Adipose tissue (tissue), 3 donors: ENCODE data around the gene RBAK. TPM values are rescaled to one million over a fixed set of nuclear protein-coding genes. Genes with fewer than 3 reads are reported as not detected.
"Not testable (repeated sequence)": the region's sequence is repeated elsewhere in the genome, so short reads cannot be mapped to it uniquely, and the experiment has no call there.

Source experiments
- H3K27ac ChIP-seq: one replicate; pipeline ENCODE4 v1.5.1; 2013; ENCODE audit warnings: low read depth, low read length
- WGBS, 3 donors: extraction: QIAGEN DNeasy Blood & Tissue Kit; methylation state at CpG; one replicate each; pipeline ENCODE4 v1.1.7; 2013; 5-methylcytosine and 5-hydroxymethylcytosine counted together
- polyA plus RNA-seq, 3 donors: library from polyadenylated mRNA; stranded (reverse); fragments of 200-250 nt; gene quantifications; one replicate each; pipeline ENCODE4 v1.2.3, GENCODE V29; 2013
- donor health status: healthy with polysubstance abuse.
- donor health status: Bipolar disorder and iron deficiency.
- donor health status: healthy.

The RBAK gene
- polyA plus RNA-seq = 1 to 10 TPM; 2.1 to 2.9 (median 2.8) TPM

DNA sequence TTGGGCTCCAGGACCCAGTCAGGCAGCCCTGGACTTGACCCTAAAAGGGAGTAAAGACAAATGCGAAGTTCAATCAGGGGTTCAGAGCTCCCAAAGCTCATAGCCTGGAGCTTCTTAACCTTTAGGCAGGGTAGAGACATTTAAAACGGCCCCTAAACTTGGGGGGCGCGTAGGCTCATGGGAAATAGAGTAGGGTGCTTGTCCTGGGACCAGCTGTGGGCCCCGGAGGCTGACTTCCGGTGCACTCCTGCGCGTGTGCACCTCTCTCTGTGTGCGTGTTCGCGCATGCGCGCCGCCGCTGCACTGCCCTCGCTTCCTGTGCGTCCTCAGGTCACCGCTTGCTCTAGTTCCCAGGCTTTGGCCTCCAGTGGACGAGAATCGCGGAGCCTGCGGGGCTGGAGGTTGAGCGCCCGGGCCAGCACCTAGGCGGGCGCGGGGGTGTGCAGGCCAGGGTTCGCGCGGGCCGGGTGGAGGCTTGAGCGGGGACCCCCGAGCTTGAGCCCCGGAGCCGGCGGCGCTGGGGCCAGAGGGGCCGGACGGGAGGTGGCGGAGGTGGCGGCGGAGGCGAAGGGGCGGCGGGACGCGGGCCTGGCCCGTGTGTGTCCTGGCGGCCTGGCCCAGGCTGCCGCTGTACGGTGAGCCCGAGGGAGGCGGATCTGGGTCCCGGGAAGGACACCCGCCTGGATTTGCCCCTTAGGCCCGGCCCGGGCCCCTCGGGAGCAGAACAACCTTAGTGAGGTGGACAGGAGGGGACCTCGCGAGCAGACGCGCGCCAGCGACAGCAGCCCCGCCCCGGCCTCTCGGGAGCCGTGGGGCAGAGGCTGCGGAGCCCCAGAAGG is at the start of gene RBAK:
Gene RBAK (plus strand): TSS at position 303 of the 839 bp plus-strand sequence. CDS start 2,217 bp downstream, outside the sequence.
- WGBS, 3 donors = 0 to 1% (median 0%) methylated on average over 68 to 69 of the region's 69 CpGs
- H3K27ac ChIP-seq = no peak within 1 kb of the TSS

GRCh38 chr7:4996696-4997222 is 48.9 kb upstream of the RBAK start:
- 89 to 94% (median 92%) methylated on average over 7 of the region's 7 CpGs for WGBS, 3 donors
- no peak overlapping the region for H3K27ac ChIP-seq

DNA sequence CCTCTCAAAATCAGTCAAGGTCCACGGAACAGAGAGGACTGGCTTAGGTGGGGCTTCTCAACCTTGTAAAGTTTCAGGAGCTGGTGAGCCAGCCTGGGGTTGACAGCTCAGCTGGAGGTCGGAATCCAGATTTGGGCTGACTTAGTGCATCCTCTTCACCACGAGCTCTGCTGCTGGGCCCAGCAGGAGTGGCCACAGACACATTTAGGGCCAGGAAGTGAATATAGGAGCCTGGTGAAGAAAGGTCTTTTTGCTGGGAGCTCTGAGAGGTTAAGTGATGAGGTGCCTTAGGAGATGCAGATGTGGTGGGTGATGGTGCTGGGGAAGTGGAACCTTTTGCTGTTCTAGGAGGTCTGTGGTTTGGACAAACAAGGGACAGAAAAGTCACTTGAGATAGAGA is 47.4 kb upstream of the RBAK start:
- H3K27ac ChIP-seq = no peak overlapping the region
- WGBS, 3 donors = 87 to 99% (median 94%) methylated on average over 3 of the region's 3 CpGs

GRCh38 chr7:4998910-4999309 is 46.8 kb upstream of the RBAK start:
- WGBS, 3 donors = 92 to 96% (median 94%) methylated on average over 7 of the region's 7 CpGs
- H3K27ac ChIP-seq = no peak overlapping the region

DNA sequence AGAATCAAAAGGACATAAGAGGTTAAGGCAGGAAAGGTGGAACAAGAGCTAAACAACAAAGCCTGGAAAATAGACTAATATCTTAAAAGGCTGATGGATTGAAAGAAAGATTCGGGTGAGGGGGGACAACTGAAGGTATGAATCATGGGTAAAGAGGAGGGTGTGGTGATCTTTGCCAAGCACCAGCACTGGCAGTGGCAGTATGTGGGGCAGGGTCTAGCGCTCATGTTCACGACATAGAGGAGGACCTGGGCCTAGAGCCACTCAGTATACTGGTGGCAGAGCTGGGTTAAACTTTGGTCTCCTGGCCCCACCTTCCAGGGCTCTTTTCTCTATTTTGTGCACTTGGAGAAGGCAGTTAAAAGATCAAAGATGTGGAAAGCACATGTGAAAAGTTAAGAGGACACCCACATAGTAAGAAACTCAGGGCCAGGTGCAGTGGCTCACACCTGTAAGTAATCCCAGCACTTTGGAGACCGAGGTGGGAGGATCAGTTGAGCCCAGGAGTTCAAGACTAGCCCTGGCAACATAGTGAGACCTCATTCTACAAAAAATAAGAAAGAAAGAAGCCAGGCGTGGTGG is 46.2 kb upstream of the RBAK start:
- no peak overlapping the region for H3K27ac ChIP-seq
- WGBS, 3 donors = 84 to 94% (median 93%) methylated on average over 5 of the region's 5 CpGs

GRCh38 chr7:5001003-5001402 is 44.7 kb upstream of the RBAK start:
- 89 to 92% (median 92%) methylated on average over 4 of the region's 4 CpGs for WGBS, 3 donors

GRCh38 chr7:5001911-5002310 is 43.7 kb upstream of the RBAK start:
- 95 to 97% (median 96%) methylated on average over 5 of the region's 5 CpGs for WGBS, 3 donors

More at GRCh38 chr7:5001003-5001402, 44.7 kb upstream of the RBAK start:
- H3K27ac ChIP-seq = no peak overlapping the region

GRCh38 chr7:5005066-5005465 is 40.6 kb upstream of the RBAK start:
- 83 to 95% (median 85%) methylated on average over 1 of the region's 1 CpG for WGBS, 3 donors
- H3K27ac ChIP-seq = no peak overlapping the region

More at GRCh38 chr7:5001911-5002310, 43.7 kb upstream of the RBAK start:
- no peak overlapping the region for H3K27ac ChIP-seq

GRCh38 chr7:5012985-5013384 is 32.7 kb upstream of the RBAK start:
- WGBS, 3 donors = 82 to 97% (median 97%) methylated on average over 7 of the region's 7 CpGs
- no peak overlapping the region for H3K27ac ChIP-seq

DNA sequence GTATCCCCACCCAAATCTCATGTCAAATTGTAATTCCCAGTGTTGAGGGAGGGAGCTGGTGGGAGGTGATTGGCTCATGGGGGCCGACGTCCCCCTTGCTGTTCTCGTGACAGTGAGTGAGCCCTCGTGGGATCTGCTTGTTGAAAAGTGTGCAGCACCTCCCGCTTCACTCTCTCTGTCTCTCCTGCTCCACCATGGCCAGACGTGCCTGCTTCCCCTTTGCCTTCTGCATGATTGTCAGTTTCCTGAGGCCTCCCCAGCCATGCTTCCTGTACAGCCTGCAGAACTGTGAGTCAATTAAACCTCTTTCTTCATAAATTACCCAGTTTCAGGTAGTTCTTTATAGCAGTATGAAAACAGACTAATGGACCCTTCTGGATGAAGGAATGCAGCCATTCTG is 29.7 kb upstream of the RBAK start:
- not testable (repeated sequence) for H3K27ac ChIP-seq
- WGBS, 3 donors = 74 to 82% (median 81%) methylated on average over 6 of the region's 6 CpGs

- H3K27ac ChIP-seq = not testable (repeated sequence)
- 89 to 94% (median 93%) methylated on average over 12 of the region's 12 CpGs for WGBS, 3 donors
Observed at GRCh38 chr7:5017626-5018025, 28.0 kb upstream of the RBAK start.

DNA sequence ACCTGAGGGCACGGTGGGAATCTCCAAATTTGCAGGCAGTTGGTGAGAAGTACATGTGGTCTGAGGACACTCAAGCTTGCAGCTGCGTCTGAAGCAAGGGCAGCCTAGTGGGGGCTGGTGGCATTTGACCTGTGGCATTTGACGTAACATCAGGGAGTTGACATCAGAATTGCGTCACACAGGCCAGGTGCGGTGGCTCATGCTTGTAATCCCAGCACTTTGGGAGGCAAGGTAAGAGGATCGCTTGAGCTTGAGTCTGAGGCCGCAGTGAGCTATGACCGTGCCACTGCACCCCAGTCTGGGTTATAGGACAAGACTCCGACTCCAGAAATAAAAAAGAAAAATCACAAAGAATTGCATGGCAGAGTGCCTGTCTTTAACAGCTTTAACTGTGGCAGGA is 25.6 kb upstream of the RBAK start:
- WGBS, 3 donors = 95 to 97% (median 97%) methylated on average over 9 of the region's 9 CpGs
- no peak overlapping the region for H3K27ac ChIP-seq

DNA sequence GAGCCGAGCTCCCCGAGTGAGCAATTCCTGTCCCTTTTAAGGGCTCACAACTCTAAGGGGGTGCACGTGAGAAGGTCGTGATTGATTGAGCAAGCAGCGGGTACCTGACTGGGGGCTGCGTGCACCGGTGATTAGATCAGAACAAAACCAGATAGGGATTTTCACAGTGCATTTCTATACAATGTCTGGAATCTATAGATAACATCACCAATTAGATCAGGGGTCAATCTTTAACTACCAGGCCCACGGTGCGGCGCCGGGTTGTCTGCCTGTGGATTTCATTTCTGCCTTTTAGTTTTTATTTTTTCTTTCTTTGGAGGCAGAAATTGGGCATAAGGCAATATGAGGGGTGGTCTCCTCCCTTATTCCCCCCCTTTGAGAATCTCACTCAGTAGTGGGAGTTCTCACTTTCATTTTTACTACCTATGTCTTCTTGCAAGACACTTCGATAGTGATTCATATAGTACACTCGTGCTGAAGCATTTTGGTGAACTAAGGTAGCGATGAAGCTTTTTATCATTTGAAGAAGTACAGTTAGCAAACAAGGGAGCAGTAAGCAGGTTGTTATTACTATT is 24.6 kb upstream of the RBAK start:
- 94 to 97% (median 97%) methylated on average over 13 to 14 of the region's 14 CpGs for WGBS, 3 donors
- not testable (repeated sequence) for H3K27ac ChIP-seq

DNA sequence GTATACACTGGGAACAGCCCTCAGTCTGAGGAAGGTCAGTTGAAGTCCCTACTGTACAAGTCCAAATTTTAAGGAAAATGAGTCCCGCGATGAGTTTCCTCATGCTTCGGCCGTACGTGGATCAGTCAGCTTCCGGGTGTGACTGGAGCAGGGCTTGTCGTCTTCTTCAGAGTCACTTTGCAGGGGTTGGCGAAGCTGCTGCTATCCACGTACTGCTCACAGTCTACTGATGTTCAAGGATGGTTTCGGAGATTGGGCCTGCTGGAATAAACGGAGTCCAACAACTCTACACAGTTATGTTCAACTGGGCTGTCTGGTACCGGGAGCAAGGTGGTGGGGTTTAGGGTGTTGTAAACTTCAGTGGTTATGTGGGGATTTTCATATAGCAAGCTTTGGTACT is 22.0 kb upstream of the RBAK start:
- H3K27ac ChIP-seq = not testable (repeated sequence)
- WGBS, 3 donors = 94 to 98% (median 96%) methylated on average over 12 of the region's 12 CpGs

DNA sequence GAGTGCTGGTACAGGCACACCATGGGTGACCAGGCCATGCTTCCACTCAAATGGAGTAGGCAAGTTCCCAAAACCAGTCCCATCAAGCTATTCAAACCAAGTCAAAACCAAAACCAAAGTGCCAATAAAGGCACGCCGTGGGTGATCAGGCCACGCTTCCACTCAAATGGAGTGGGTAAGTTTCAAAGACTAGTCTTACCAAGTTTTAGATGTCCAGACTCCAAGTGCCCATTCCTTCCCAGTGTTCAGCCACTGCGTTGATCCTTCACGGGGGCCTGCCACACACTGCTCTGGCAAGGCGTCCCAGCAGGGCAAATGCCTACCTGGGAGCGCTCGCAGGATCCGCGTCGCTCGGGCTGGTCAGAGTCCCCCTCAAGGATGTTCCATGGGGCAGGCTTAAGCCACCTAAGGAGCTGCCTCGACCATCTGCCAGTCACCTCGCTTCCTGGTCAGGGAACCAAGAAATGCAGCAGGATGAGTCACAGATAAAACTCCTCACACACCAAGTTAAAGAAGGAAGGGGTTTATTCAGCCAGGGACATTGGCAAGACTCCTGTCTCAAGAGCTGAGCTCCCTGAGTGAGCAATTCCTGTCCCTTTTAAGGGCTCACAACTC is 17.8 kb upstream of the RBAK start:
- 96 to 99% (median 98%) methylated on average over 14 of the region's 14 CpGs for WGBS, 3 donors
- H3K27ac ChIP-seq = not testable (repeated sequence)

GRCh38 chr7:5033186-5033585 is 12.5 kb upstream of the RBAK start:
- 90 to 93% (median 92%) methylated on average over 7 to 10 of the region's 10 CpGs for WGBS, 3 donors
- H3K27ac ChIP-seq = not testable (repeated sequence)

GRCh38 chr7:5035276-5035675 is 10.4 kb upstream of the RBAK start:
- 87 to 93% (median 90%) methylated on average over 9 of the region's 9 CpGs for WGBS, 3 donors
- H3K27ac ChIP-seq = no peak overlapping the region

DNA sequence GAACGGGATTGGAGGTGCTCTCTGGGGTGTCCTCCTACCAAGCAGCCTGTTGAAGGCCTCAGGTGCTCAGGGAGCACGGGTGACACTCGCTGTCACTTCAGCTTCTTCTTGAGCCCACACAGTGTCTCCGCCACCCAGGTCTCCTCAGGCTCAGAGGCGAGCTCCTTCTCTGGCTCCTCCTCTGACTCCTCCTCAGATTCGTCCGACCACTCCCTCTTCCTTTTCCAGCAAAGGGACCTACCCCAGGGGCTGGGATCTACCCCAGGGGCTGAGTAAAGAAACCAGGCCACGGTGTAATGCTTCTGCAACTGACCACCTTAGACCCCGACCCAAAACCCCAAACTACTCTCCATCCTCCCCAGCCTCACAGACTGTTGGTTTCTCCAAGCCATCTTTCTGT is 9.2 kb upstream of the RBAK start:
- WGBS, 3 donors = 86 to 88% (median 87%) methylated on average over 9 of the region's 9 CpGs

DNA sequence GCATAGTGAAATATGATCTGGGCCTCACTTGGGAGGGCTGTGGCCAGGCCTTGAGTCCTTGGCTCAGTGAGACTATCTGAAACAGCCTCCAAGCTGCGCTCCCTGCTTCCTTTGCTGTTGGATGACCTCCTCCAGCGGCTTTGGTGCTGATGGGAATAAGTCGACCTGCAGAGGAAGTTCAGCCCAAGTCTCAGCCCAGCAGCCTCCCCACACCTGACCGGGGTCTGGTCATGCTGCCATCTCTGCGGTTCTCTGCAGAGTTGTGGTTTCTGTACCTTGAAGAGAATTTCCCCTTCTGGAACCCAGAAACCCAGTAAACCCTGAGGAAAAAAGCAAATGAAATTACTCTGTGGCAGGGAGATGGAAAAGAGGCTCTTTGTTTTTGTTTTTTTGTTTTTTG is 4.6 kb upstream of the RBAK start:
- no peak overlapping the region for H3K27ac ChIP-seq
- 74 to 92% (median 78%) methylated on average over 5 of the region's 5 CpGs for WGBS, 3 donors

More for the DNA sequence above, 9.2 kb upstream of the RBAK start:
- no peak overlapping the region for H3K27ac ChIP-seq
